ENCODE measurements around the gene MAPK8IP2. TPM values are rescaled to one million over a fixed set of nuclear protein-coding genes. Genes with fewer than 3 reads are reported as not detected.
A peak's percentile ranks its signal among the peaks of the same experiment; 100 is the strongest.

The MAPK8IP2 gene
- total and polyA plus RNA-seq, 2 of the 13 experiments (the other 11 are each of a cell fraction or from before 2014, with no cell fraction given), result 1.3 to 2.6 TPM

DNA sequence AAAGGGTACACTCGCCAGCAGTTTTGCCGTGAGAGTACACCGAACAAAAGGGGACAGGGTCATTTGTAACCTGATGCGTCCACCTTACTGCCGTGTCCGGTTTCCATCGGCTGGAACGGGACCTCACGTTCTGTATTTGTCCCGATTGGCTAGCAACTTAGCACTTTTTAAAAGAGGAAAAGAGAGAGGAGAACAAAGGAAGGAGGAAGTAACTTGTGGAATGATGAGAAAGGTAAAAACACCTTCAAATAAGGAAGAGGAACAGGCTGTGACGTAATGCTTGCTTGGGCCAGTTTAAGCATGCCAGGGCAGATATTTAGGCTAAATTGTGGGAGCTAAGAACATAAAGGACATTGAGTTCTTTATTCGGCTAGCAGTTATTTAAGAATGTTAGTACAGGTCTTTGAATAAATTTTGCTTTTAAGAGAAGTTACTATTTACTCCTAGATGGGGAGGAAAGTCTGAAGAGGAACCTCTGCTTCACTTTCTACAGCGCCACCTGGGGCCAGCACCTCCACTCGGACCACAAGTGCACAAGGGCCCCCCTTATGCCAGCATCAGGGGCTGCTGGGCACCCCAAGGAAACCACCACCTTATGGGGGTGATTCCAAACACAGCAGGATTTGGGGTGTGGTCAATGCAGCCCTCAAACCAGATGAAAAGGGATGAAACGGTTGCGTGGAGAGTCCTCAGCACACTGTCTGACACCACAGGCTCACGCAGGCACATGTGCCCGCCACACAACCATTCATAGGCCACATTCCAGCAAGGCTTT, 21.5 kb downstream of the MAPK8IP2 start (continued):
- TF ChIP-seq ZNF317 (CRISPR knock-in tag; IDR thresholded peaks at IDR 0.05) (no peak), ZNF577 (CRISPR knock-in tag; IDR thresholded peaks at IDR 0.05; ENCODE audit: borderline replicate concordance, low read depth) (no peak), TRIM24 (CRISPR knock-in tag; IDR thresholded peaks at IDR 0.05) (no peak), NKX3-1 (CRISPR knock-in tag; IDR thresholded peaks at IDR 0.05) (0 out of 2 replicates have a peak, but pooled peaks have one; percentile 19), KLF12 (CRISPR knock-in tag; IDR thresholded peaks at IDR 0.05; ENCODE audit: borderline replicate concordance) (0 out of 2 replicates have a peak, but pooled peaks have one; percentile 12), ZNF12 (CRISPR knock-in tag; IDR thresholded peaks at IDR 0.05) (no peak), ZNF773 (CRISPR knock-in tag; IDR thresholded peaks at IDR 0.05; ENCODE audit: borderline replicate concordance) (no peak), E2F5 (CRISPR knock-in tag; conservative IDR thresholded peaks at IDR 0.05) (no peak), ZNF768 (CRISPR knock-in tag; IDR thresholded peaks at IDR 0.05) (no peak), NAIF1 (CRISPR knock-in tag; IDR thresholded peaks at IDR 0.05; ENCODE audit: borderline replicate concordance) (no peak), SMARCC2 (IDR thresholded peaks at IDR 0.05) (no peak), ZNF335 (CRISPR knock-in tag; IDR thresholded peaks at IDR 0.05) (no peak), ZNF766 (CRISPR knock-in tag; IDR thresholded peaks at IDR 0.05; ENCODE audit: borderline replicate concordance) (no peak), NCOR1 (IDR thresholded peaks at IDR 0.05; ENCODE audit: borderline replicate concordance, low read length) (no peak), ZNF101 (CRISPR knock-in tag; IDR thresholded peaks at IDR 0.05; ENCODE audit: borderline replicate concordance, low read depth) (no peak), SOX6 (IDR thresholded peaks at IDR 0.05) (no peak), SOX6 (CRISPR knock-in tag; IDR thresholded peaks at IDR 0.05) (0 out of 2 replicates have a peak, but pooled peaks have one; percentile 13), ZFP91 (CRISPR knock-in tag; IDR thresholded peaks at IDR 0.05; ENCODE audit: borderline replicate concordance) (0 out of 2 replicates have a peak, but pooled peaks have one; percentile 71), GTF3A (CRISPR knock-in tag; conservative IDR thresholded peaks at IDR 0.05) (0 out of 2 replicates have a peak, but pooled peaks have one; percentile 64), ASH2L (IDR thresholded peaks at IDR 0.05; ENCODE audit: insufficient read length, low read depth, low read length) (no peak), ZBTB20 (CRISPR knock-in tag; IDR thresholded peaks at IDR 0.05; ENCODE audit: borderline replicate concordance, low read depth) (no peak), POGZ (CRISPR knock-in tag; IDR thresholded peaks at IDR 0.05) (no peak), JDP2 (CRISPR knock-in tag; IDR thresholded peaks at IDR 0.05; ENCODE audit: borderline replicate concordance) (no peak), MAF1 (CRISPR knock-in tag; IDR thresholded peaks at IDR 0.05; ENCODE audit: borderline replicate concordance) (no peak), IKZF1 (IDR thresholded peaks at IDR 0.05) (no peak), ZNF367 (CRISPR knock-in tag; IDR thresholded peaks at IDR 0.05; ENCODE audit: borderline replicate concordance) (no peak)
- TF ChIP-seq, protein P1, sequence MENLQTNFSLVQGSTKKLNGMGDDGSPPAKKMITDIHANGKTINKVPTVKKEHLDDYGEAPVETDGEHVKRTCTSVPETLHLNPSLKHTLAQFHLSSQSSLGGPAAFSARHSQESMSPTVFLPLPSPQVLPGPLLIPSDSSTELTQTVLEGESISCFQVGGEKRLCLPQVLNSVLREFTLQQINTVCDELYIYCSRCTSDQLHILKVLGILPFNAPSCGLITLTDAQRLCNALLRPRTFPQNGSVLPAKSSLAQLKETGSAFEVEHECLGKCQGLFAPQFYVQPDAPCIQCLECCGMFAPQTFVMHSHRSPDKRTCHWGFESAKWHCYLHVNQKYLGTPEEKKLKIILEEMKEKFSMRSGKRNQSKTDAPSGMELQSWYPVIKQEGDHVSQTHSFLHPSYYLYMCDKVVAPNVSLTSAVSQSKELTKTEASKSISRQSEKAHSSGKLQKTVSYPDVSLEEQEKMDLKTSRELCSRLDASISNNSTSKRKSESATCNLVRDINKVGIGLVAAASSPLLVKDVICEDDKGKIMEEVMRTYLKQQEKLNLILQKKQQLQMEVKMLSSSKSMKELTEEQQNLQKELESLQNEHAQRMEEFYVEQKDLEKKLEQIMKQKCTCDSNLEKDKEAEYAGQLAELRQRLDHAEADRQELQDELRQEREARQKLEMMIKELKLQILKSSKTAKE (CRISPR knock-in tag; IDR thresholded peaks at IDR 0.05; ENCODE audit: borderline replicate concordance), result no peak
